GM12878 (cell line): ENCODE measurements around the gene CTNNA2.

Experiments used
- EZH2 ChIP-seq: IDR thresholded peaks from 2 replicates; pipeline ENCODE4 v1.6.1; 2012; ENCODE audit warnings: low read depth, mild to moderate bottlenecking, control low read depth, inconsistent platforms, low read length, borderline replicate concordance; ENCODE audit not compliant: control insufficient read depth
- SREBF2 ChIP-seq: IDR thresholded peaks from 2 replicates; pipeline ENCODE4 v1.6.1; 2012; ENCODE audit warnings: mild to moderate bottlenecking, low read length
- ZSCAN29 ChIP-seq: fragments of 450-650 bp; IDR thresholded peaks from 2 replicates; pipeline ENCODE4 v1.6.1; 2017; ENCODE audit warnings: mild to moderate bottlenecking, moderate library complexity

DNA sequence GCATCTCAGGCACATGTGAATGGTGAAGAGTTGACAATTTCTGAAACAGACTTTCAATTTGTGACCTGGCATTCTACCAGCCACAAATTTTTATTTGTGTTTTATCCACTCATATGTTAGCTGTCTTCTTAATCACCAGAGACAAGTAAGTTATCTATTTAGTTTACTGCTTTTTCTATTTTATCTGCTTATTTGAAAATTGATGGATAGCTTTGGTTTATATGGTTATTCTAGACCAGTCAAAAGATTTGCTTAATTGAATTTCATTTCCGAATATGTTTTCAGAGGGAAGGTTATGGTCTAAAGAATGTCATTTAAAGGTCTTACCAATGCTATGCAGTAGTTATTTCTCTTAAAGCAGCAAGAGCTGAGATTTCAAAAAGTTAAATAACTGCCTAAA, 835.2 kb downstream of the CTNNA2 start:
- TF ChIP-seq ZSCAN29 (no peak), EZH2 (no peak), SREBF2 (no peak)
